ENCODE results near the gene ACTG2. TPM values are rescaled to one million over a fixed set of nuclear protein-coding genes. Genes with fewer than 3 reads are reported as not detected.

ACTG2 gene
- total RNA-seq, 1 experiment from 2014 or later, result 0.23 TPM

GRCh38 chr2:73962798-73963197, 70.0 kb downstream of the ACTG2 start:
- TF ChIP-seq SIN3A (IDR thresholded peaks at IDR 0.05; ENCODE audit: borderline replicate concordance, insufficient read depth, low read depth, low read length) (no peak), POLR2AphosphoS5 (IDR thresholded peaks at IDR 0.05; ENCODE audit: low read depth, low read length) (no peak), REST (IDR thresholded peaks at IDR 0.05; ENCODE audit: insufficient read depth in 1 of 2, low read depth in 2 of 2, low read length in 1 of 2) (no peak), TCF7L2 (IDR thresholded peaks at IDR 0.05; ENCODE audit: low read depth, low read length) (no peak), CTCF (IDR thresholded peaks at IDR 0.05) (no peak)
- H3K36me3 ChIP-seq (ENCODE audit: control insufficient read depth, insufficient read depth, low read length), result peaks cover 12% of the 10 kb centered on the region
- no peaks in the 10 kb centered on the region; the same call in 1 of the 2 replicates for H3K9me3 ChIP-seq (ENCODE audit: control insufficient read depth, insufficient read depth, low read depth, low read length)
- H3K4me3 ChIP-seq (ENCODE audit: low read depth in 2 of 2, low read length in 2 of 2), result no peak overlapping the region
- ATAC-seq, result no peak
- CTCF ChIA-PET, result no interaction called here
- no peak for DNase-seq (ENCODE audit: low read depth, low spot score)
- BruUV-seq (replicated peaks), result no TSS peak
- in situ Hi-C loops (cut with HindIII; ENCODE audit: low pct_unique_long_range_greater_than_20kb, low sequenced_read_pairs), result no loop called here
- no peak overlapping the region for H3K27ac ChIP-seq (ENCODE audit: low read length)
- H3K27me3 ChIP-seq (ENCODE audit: control insufficient read depth, insufficient read depth, low read length), result no peaks in the 10 kb centered on the region
- POLR2A ChIA-PET, result no interaction called here
- intact Hi-C loops (cut with micrococcal nuclease; ENCODE audit: unreplicated experiment), result no loop called here
- H3K4me1 ChIP-seq (ENCODE audit: control insufficient read depth, insufficient read depth, low read length), result no peaks in the 10 kb centered on the region

- in situ Hi-C loops (cut with HindIII; ENCODE audit: low pct_unique_long_range_greater_than_20kb, low sequenced_read_pairs), result no loop called here
- no TSS peak for BruUV-seq (replicated peaks)
- H3K4me1 ChIP-seq (ENCODE audit: control insufficient read depth, insufficient read depth, low read length), result no peaks in the 10 kb centered on the region
- H3K27ac ChIP-seq (ENCODE audit: low read length), result no peak overlapping the region
- POLR2A ChIA-PET, result no interaction called here
- H3K4me3 ChIP-seq (ENCODE audit: low read depth in 2 of 2, low read length in 2 of 2), result no peak overlapping the region
- no peaks in the 10 kb centered on the region for H3K27me3 ChIP-seq (ENCODE audit: control insufficient read depth, insufficient read depth, low read length)
- H3K36me3 ChIP-seq (ENCODE audit: control insufficient read depth, insufficient read depth, low read length), result peaks cover 4% of the 10 kb centered on the region
- ATAC-seq (no peak), DNase-seq (ENCODE audit: low read depth, low spot score) (no peak)
- no peaks in the 10 kb centered on the region; the same call in 1 of the 2 replicates for H3K9me3 ChIP-seq (ENCODE audit: control insufficient read depth, insufficient read depth, low read depth, low read length)
- intact Hi-C loops (cut with micrococcal nuclease; ENCODE audit: unreplicated experiment), result no loop called here
- TF ChIP-seq CTCF (IDR thresholded peaks at IDR 0.05), result no peak
- TF ChIP-seq SIN3A (IDR thresholded peaks at IDR 0.05; ENCODE audit: borderline replicate concordance, insufficient read depth, low read depth, low read length), result no peak
- no peak for TF ChIP-seq REST (IDR thresholded peaks at IDR 0.05; ENCODE audit: insufficient read depth in 1 of 2, low read depth in 2 of 2, low read length in 1 of 2)
- no peak for TF ChIP-seq POLR2AphosphoS5 (IDR thresholded peaks at IDR 0.05; ENCODE audit: low read depth, low read length)
- TF ChIP-seq TCF7L2 (IDR thresholded peaks at IDR 0.05; ENCODE audit: low read depth, low read length), result no peak
- CTCF ChIA-PET, result no interaction called here
Measured at GRCh38 chr2:73963385-73964120, 70.7 kb downstream of the ACTG2 start.

Measured in Panc1 (cell line).